ENCODE measurements around the gene RSU1.
A peak's percentile ranks its signal among the peaks of the same experiment; 100 is the strongest.

The RSU1 gene

GRCh38 chr10:16602104-16602775, 215.0 kb downstream of the RSU1 start:
- DNase-seq (ENCODE audit: low read depth), result no peak

- DNase-seq (ENCODE audit: low read depth), result no peak
These were observed 217.6 kb downstream of the RSU1 start for GRCh38 chr10:16599662-16600061.

GRCh38 chr10:16597656-16598055, 219.6 kb downstream of the RSU1 start:
- DNase-seq (ENCODE audit: low read depth), result peak; percentile 9

- no peak for DNase-seq (ENCODE audit: low read depth)
These were observed 224.8 kb downstream of the RSU1 start for GRCh38 chr10:16592378-16592777.

- DNase-seq (ENCODE audit: low read depth), result no peak
These were observed 230.7 kb downstream of the RSU1 start for GRCh38 chr10:16586358-16587138.

- DNase-seq (ENCODE audit: low read depth), result no peak
These were observed 232.1 kb downstream of the RSU1 start for GRCh38 chr10:16585103-16585502.

- DNase-seq (ENCODE audit: low read depth), result no peak
These were observed 233.8 kb downstream of the RSU1 start for GRCh38 chr10:16583382-16583781.

- no peak for DNase-seq (ENCODE audit: low read depth)
These were observed 236.0 kb downstream of the RSU1 start for GRCh38 chr10:16581202-16581601.

GRCh38 chr10:16570731-16571130, 246.5 kb downstream of the RSU1 start:
- DNase-seq (ENCODE audit: low read depth), result no peak

GRCh38 chr10:16566202-16566805, 250.9 kb downstream of the RSU1 start:
- DNase-seq (ENCODE audit: low read depth), result no peak

- no peak for DNase-seq (ENCODE audit: low read depth)
These were observed 251.6 kb downstream of the RSU1 start for GRCh38 chr10:16565604-16566003.

GRCh38 chr10:16562891-16563290, 254.3 kb downstream of the RSU1 start:
- DNase-seq (ENCODE audit: low read depth), result no peak

GRCh38 chr10:16559236-16559773, 257.9 kb downstream of the RSU1 start:
- DNase-seq (ENCODE audit: low read depth), result no peak

- DNase-seq (ENCODE audit: low read depth), result no peak
These were observed 269.3 kb downstream of the RSU1 start for GRCh38 chr10:16547973-16548372.

- peak; percentile 47 for DNase-seq (ENCODE audit: low read depth)
These were observed 272.0 kb downstream of the RSU1 start for GRCh38 chr10:16545116-16545736.

GRCh38 chr10:16544591-16544990, 272.6 kb downstream of the RSU1 start:
- DNase-seq (ENCODE audit: low read depth), result no peak

- no peak for DNase-seq (ENCODE audit: low read depth)
These were observed 273.1 kb downstream of the RSU1 start for GRCh38 chr10:16544099-16544498.
